Neural cell (in vitro differentiated cells): Measurements from ENCODE around the gene TBL1XR1.

Experiments used
- EP300 ChIP-seq: fragments of 450-650 bp; conservative IDR thresholded peaks from 2 replicates; pipeline ENCODE4 v1.6.1; 2014; ENCODE audit warnings: antibody characterized with exemption, mild to moderate bottlenecking, moderate library complexity; ENCODE audit not compliant: poor library complexity, severe bottlenecking
- EZH2 ChIP-seq: fragments of 200-600, 300-800 bp; shearing (Covaris generic), sonication (generic); IDR thresholded peaks from 2 replicates; pipeline ENCODE4 v1.6.1; 2014; ENCODE audit warnings: antibody characterized with exemption, low read length, borderline replicate concordance, mild to moderate bottlenecking; ENCODE audit not compliant: insufficient read depth, poor library complexity, severe bottlenecking
- MXI1 ChIP-seq: fragments of 450-650 bp; conservative IDR thresholded peaks from 2 replicates; pipeline ENCODE4 v1.6.1; 2014; ENCODE audit warnings: antibody characterized with exemption, mild to moderate bottlenecking; ENCODE audit not compliant: poor library complexity, severe bottlenecking
- POLR2AphosphoS5 ChIP-seq: IDR thresholded peaks from 2 replicates; pipeline ENCODE4 v1.6.1; 2012
- RAD21 ChIP-seq: fragments of 450-650 bp; conservative IDR thresholded peaks from 2 replicates; pipeline ENCODE4 v1.6.1; 2014; ENCODE audit warnings: antibody characterized with exemption, mild to moderate bottlenecking, moderate library complexity
- TAF1 ChIP-seq: IDR thresholded peaks from 2 replicates; pipeline ENCODE4 v1.6.1; 2012; ENCODE audit warnings: low read depth
- TF ChIP-seq, protein P1 (sequence below): fragments of 450-650 bp; IDR thresholded peaks from 2 replicates; pipeline ENCODE4 v1.5.1; 2014; ENCODE audit warnings: antibody characterized with exemption, mild to moderate bottlenecking, moderate library complexity; ENCODE audit not compliant: poor library complexity, severe bottlenecking
- TF ChIP-seq, protein P2 (sequence below): IDR thresholded peaks from 2 replicates; pipeline ENCODE4 v1.6.1; 2012; ENCODE audit warnings: borderline replicate concordance

DNA sequence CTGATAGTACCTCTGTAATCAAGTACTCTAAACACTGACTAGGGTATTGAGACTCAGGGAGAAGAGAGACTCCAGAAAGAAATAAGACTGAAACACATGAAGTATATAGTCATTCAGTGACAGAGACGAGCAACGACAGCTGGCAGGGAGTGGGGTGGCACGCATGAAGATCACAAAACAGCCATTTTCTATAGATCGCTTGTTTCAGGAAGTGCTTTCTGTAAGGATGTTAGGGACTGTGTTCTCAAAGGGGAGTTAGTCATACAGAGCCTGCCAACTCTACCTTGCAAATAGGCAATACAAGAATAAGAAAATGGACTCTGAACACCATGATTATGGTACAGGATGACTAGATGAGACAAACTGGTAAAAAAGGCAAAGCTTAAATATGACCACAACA is 139.5 kb downstream of the TBL1XR1 start:
- TF ChIP-seq, protein P1, sequence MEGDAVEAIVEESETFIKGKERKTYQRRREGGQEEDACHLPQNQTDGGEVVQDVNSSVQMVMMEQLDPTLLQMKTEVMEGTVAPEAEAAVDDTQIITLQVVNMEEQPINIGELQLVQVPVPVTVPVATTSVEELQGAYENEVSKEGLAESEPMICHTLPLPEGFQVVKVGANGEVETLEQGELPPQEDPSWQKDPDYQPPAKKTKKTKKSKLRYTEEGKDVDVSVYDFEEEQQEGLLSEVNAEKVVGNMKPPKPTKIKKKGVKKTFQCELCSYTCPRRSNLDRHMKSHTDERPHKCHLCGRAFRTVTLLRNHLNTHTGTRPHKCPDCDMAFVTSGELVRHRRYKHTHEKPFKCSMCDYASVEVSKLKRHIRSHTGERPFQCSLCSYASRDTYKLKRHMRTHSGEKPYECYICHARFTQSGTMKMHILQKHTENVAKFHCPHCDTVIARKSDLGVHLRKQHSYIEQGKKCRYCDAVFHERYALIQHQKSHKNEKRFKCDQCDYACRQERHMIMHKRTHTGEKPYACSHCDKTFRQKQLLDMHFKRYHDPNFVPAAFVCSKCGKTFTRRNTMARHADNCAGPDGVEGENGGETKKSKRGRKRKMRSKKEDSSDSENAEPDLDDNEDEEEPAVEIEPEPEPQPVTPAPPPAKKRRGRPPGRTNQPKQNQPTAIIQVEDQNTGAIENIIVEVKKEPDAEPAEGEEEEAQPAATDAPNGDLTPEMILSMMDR, result no peak
- TF ChIP-seq POLR2AphosphoS5 (no peak), TAF1 (no peak), RAD21 (no peak), EP300 (no peak), MXI1 (no peak), EZH2 (no peak)
- TF ChIP-seq, protein P2, sequence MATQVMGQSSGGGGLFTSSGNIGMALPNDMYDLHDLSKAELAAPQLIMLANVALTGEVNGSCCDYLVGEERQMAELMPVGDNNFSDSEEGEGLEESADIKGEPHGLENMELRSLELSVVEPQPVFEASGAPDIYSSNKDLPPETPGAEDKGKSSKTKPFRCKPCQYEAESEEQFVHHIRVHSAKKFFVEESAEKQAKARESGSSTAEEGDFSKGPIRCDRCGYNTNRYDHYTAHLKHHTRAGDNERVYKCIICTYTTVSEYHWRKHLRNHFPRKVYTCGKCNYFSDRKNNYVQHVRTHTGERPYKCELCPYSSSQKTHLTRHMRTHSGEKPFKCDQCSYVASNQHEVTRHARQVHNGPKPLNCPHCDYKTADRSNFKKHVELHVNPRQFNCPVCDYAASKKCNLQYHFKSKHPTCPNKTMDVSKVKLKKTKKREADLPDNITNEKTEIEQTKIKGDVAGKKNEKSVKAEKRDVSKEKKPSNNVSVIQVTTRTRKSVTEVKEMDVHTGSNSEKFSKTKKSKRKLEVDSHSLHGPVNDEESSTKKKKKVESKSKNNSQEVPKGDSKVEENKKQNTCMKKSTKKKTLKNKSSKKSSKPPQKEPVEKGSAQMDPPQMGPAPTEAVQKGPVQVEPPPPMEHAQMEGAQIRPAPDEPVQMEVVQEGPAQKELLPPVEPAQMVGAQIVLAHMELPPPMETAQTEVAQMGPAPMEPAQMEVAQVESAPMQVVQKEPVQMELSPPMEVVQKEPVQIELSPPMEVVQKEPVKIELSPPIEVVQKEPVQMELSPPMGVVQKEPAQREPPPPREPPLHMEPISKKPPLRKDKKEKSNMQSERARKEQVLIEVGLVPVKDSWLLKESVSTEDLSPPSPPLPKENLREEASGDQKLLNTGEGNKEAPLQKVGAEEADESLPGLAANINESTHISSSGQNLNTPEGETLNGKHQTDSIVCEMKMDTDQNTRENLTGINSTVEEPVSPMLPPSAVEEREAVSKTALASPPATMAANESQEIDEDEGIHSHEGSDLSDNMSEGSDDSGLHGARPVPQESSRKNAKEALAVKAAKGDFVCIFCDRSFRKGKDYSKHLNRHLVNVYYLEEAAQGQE, result no peak
